Uterus (tissue), 4 donors: Measurements from ENCODE around the gene N4BP3. TPM values are rescaled to one million over a fixed set of nuclear protein-coding genes. Genes with fewer than 3 reads are reported as not detected.

Source experiments
- DNase-seq, 2 donors: peaks; one replicate each; pipeline ENCODE4 v3.0.0-alpha.2; 2019 to 2020
- H3K27ac ChIP-seq, 2 donors: fragments of 200-600 bp; sonication (generic); 1 replicate in 1 of 2; 2 replicates in 1 of 2; pipeline ENCODE4 v1.5.1; 2016 to 2018
- H3K27me3 ChIP-seq, 2 donors: fragments of 200-600 bp; sonication (generic); one replicate each; pipeline ENCODE4 v1.5.1; 2018 to 2019; ENCODE audit warnings: control low read depth in 1 of 2
- H3K36me3 ChIP-seq, 2 donors: fragments of 200-600 bp; sonication (generic); one replicate each; pipeline ENCODE4 v1.5.1; 2019; ENCODE audit warnings: control low read depth in 1 of 2
- H3K4me1 ChIP-seq, 2 donors: fragments of 200-600 bp; sonication (generic); one replicate each; pipeline ENCODE4 v1.5.1; 2018 to 2019; ENCODE audit warnings: control low read depth in 1 of 2
- H3K4me3 ChIP-seq, 2 donors: fragments of 200-600 bp; sonication (generic); 1 replicate in 1 of 2; 2 replicates in 1 of 2; pipeline ENCODE4 v1.5.1; 2018 to 2019; ENCODE audit warnings: mild to moderate bottlenecking in 1 of 2
- H3K9me3 ChIP-seq, 2 donors: fragments of 200-600 bp; sonication (generic); one replicate each; pipeline ENCODE4 v1.5.1; 2019; ENCODE audit warnings: control low read depth in 1 of 2
- CTCF ChIP-seq, 4 experiments: fragments of 200-600 bp in 2 of 4; fragments of 450-650 bp in 2 of 4; sonication (generic) in 2 of 4; IDR thresholded peaks; one replicate each; pipeline ENCODE4 v1.5.1; 2016 to 2019; ENCODE audit warnings: antibody characterized with exemption in 4 of 4, mild to moderate bottlenecking in 2 of 4, moderate library complexity in 1 of 4
- POLR2A ChIP-seq, 2 donors: fragments of 450-650 bp; IDR thresholded peaks; one replicate each; pipeline ENCODE4 v1.6.1; 2016; ENCODE audit warnings: antibody characterized with exemption in 2 of 2, mild to moderate bottlenecking in 1 of 2, moderate library complexity in 1 of 2
- intact Hi-C: fragments of 100-400 bp; cut with DNase I; formaldehyde crosslinking; loops from one replicate; pipeline ENCODE4 v1.15.1; 2023; ENCODE audit warnings: low total_unique reads
- total RNA-seq, 4 donors: library from RNA; depleted of rRNA in 3 of 4; stranded (reverse); fragments of >200 nt in 3 of 4; gene quantifications; one replicate each; pipeline versions ENCODE4 v1.1.0 to v1.2.4, GENCODE V29; 2014 to 2023
- donor health status: DM: yes; HTN: yes; CAD: no.

The N4BP3 gene
- total RNA-seq, 4 donors from 2014 or later = 0.59 to 9.6 (median 1.6) TPM

- TF ChIP-seq POLR2A (IDR thresholded peaks at IDR 0.05) (no peak), CTCF (IDR thresholded peaks at IDR 0.05) (no peak)
- H3K4me1 ChIP-seq = no peaks in the 10 kb centered on the region
- H3K27me3 ChIP-seq = no peaks in the 10 kb centered on the region
- DNase-seq = no peak
- no peak overlapping the region for H3K27ac ChIP-seq
- H3K9me3 ChIP-seq = no peaks in the 10 kb centered on the region
- intact Hi-C loops = no loop called here
- H3K4me3 ChIP-seq = no peak overlapping the region
- H3K36me3 ChIP-seq = no peaks in the 10 kb centered on the region
Measured at GRCh38 chr5:178103612-178104011, 9.7 kb upstream of the N4BP3 start.

GRCh38 chr5:178104492-178104891 is 8.8 kb upstream of the N4BP3 start:
- Histone ChIP-seq H3K36me3 (no peaks in the 10 kb centered on the region), H3K4me1 (no peaks in the 10 kb centered on the region), H3K27ac (no peak overlapping the region), H3K4me3 (no peak overlapping the region), H3K27me3 (no peaks in the 10 kb centered on the region), H3K9me3 (no peaks in the 10 kb centered on the region)
- intact Hi-C loops = no loop called here
- DNase-seq = no peak
- no peak for TF ChIP-seq CTCF (IDR thresholded peaks at IDR 0.05)
- no peak for TF ChIP-seq POLR2A (IDR thresholded peaks at IDR 0.05)

- Histone ChIP-seq H3K4me3 (no peak overlapping the region), H3K27ac (no peak overlapping the region), H3K9me3 (no peaks in the 10 kb centered on the region), H3K27me3 (no peaks in the 10 kb centered on the region), H3K4me1 (no peaks in the 10 kb centered on the region), H3K36me3 (no peaks in the 10 kb centered on the region)
- no peak for DNase-seq
- TF ChIP-seq CTCF (IDR thresholded peaks at IDR 0.05) (no peak), POLR2A (IDR thresholded peaks at IDR 0.05) (no peak)
- intact Hi-C loops = no loop called here
Measured at GRCh38 chr5:178106086-178106485, 7.2 kb upstream of the N4BP3 start.

- TF ChIP-seq POLR2A (IDR thresholded peaks at IDR 0.05) (no peak), CTCF (IDR thresholded peaks at IDR 0.05) (no peak)
- no peaks in the 10 kb centered on the region for H3K36me3 ChIP-seq
- no peaks in the 10 kb centered on the region for H3K4me1 ChIP-seq
- no peak overlapping the region for H3K27ac ChIP-seq
- intact Hi-C loops = no loop called here
- H3K27me3 ChIP-seq = no peaks in the 10 kb centered on the region
- H3K9me3 ChIP-seq = no peaks in the 10 kb centered on the region
- no peak overlapping the region for H3K4me3 ChIP-seq
- DNase-seq = no peak
Measured at GRCh38 chr5:178106556-178107239, 6.6 kb upstream of the N4BP3 start.

GRCh38 chr5:178107756-178108310 is 5.5 kb upstream of the N4BP3 start:
- DNase-seq = no peak

More at GRCh38 chr5:178107756-178108310, 5.5 kb upstream of the N4BP3 start:
- TF ChIP-seq POLR2A (IDR thresholded peaks at IDR 0.05) (no peak), CTCF (IDR thresholded peaks at IDR 0.05) (no peak)
- Histone ChIP-seq H3K27me3 (no peaks in the 10 kb centered on the region), H3K4me1 (no peaks in the 10 kb centered on the region), H3K4me3 (no peak overlapping the region), H3K9me3 (no peaks in the 10 kb centered on the region), H3K27ac (no peak overlapping the region), H3K36me3 (no peaks in the 10 kb centered on the region)
- intact Hi-C loops = no loop called here
